Ectodermal cell (in vitro differentiated cells): Measurements from ENCODE around the gene TMEM91.

Source experiments
- H3K27ac ChIP-seq: 2 replicates; pipeline ENCODE4 v1.7.0; 2013; ENCODE audit warnings: mild to moderate bottlenecking, low read depth, low read length; ENCODE audit not compliant: insufficient read depth, poor library complexity, severe bottlenecking
- H3K27me3 ChIP-seq: 2 replicates; pipeline ENCODE4 v1.7.0; 2013; ENCODE audit warnings: mild to moderate bottlenecking, low read length; ENCODE audit not compliant: insufficient read depth, control insufficient read depth, poor library complexity, severe bottlenecking
- H3K36me3 ChIP-seq: one replicate; pipeline ENCODE4 v1.7.0; 2013; ENCODE audit warnings: low read length; ENCODE audit not compliant: control insufficient read depth, insufficient read depth
- H3K4me1 ChIP-seq: one replicate; pipeline ENCODE4 v1.7.0; 2013; ENCODE audit warnings: low read length; ENCODE audit not compliant: control insufficient read depth, insufficient read depth
- H3K4me3 ChIP-seq: 2 replicates; pipeline ENCODE4 v1.7.0; 2013; ENCODE audit warnings: low read depth, low read length, control low read depth; ENCODE audit not compliant: insufficient read depth
- H3K9me3 ChIP-seq: 2 replicates; pipeline ENCODE4 v1.7.0; 2013; ENCODE audit warnings: mild to moderate bottlenecking, low read length, moderate library complexity; ENCODE audit not compliant: control insufficient read depth
- WGBS, 2 experiments: methylation state at CpG; one replicate each; pipeline ENCODE4 v1.1.7; 2013; ENCODE audit warnings: missing lambda C conversion rate in 2 of 2; 5-methylcytosine and 5-hydroxymethylcytosine counted together

TMEM91 gene

DNA sequence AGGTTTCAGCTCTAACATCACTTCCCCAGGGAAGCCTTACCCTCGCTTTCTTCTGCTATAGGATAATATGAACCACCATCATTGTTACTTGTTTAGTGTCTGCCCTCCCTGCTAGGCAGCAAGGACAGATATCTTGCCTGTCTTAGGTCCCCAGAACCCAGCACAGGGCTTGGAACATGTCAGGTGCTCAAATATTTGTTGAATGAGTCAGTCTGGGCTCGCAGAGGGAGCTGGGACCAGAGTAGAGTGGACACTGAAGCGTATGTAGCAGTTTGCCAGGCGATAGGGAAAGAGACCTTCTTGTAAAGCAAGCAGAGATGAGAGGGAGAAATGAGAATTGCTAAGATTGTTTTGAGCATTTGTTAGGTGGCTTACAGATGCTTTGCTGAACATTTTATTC, 33.0 kb downstream of the TMEM91 start:
- H3K4me3 ChIP-seq, result no peak overlapping the region
- H3K36me3 ChIP-seq, result peaks cover 5% of the 10 kb centered on the region
- no peaks in the 10 kb centered on the region for H3K27me3 ChIP-seq
- H3K4me1 ChIP-seq, result peaks cover 5% of the 10 kb centered on the region
- WGBS, 2 experiments, result 80 to 81% methylated on average over 4 of the region's 4 CpGs
- no peaks in the 10 kb centered on the region for H3K9me3 ChIP-seq
- no peak overlapping the region for H3K27ac ChIP-seq

- Histone ChIP-seq H3K27me3 (no peaks in the 10 kb centered on the region), H3K36me3 (peaks cover 5% of the 10 kb centered on the region), H3K4me3 (no peak overlapping the region), H3K27ac (no peak overlapping the region), H3K4me1 (peaks cover 5% of the 10 kb centered on the region), H3K9me3 (no peaks in the 10 kb centered on the region)
- WGBS, 2 experiments, result 95 to 96% methylated on average over 23 of the region's 23 CpGs
Observed at GRCh38 chr19:41410336-41411054, 34.2 kb downstream of the TMEM91 start.

DNA sequence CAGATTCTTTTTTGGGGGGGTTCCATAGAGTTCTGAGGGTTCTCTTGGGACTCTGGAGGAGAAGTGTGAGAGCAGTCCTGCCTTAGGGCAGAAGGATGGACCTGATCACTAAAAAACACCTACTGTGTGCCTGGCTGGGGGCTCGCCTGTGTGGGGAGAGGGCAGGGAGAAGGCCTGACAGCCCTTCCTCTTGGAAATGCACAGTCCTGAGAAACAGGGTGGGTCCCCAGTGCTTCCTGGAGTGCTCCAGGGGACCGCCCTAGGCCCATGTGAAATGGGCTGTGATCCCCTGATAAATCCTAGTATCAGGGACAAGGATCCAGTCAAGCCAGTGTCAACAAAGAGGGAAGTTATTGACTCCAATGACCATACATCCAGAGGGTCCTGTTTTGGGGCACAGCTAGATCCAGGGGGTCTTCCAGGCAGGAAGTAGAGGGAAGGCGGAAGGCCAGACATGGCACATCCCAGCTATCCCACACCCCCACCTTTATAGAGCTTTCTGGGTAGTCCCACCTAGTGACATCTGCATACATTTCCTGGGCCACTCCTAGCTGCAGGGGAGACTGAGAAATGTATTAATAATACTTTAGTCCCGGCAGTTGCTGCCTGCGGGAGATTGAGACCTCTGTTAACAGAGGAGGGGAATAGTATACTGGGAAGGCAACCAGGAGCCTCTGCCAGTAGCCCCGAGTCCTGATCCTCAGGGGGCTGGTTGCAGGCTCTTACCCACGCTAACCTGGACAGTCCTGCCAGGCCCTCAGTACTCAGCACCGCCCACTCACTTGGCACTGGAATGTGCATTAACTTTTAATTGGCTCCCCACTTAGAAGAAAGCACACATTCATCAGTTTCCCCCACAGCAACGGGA, 35.0 kb downstream of the TMEM91 start:
- WGBS, 2 experiments, result 82 to 84% methylated on average over 9 of the region's 9 CpGs
- Histone ChIP-seq H3K27ac (no peak overlapping the region), H3K36me3 (peaks cover 5% of the 10 kb centered on the region), H3K4me3 (no peak overlapping the region), H3K9me3 (no peaks in the 10 kb centered on the region), H3K4me1 (peaks cover 5% of the 10 kb centered on the region), H3K27me3 (no peaks in the 10 kb centered on the region)

DNA sequence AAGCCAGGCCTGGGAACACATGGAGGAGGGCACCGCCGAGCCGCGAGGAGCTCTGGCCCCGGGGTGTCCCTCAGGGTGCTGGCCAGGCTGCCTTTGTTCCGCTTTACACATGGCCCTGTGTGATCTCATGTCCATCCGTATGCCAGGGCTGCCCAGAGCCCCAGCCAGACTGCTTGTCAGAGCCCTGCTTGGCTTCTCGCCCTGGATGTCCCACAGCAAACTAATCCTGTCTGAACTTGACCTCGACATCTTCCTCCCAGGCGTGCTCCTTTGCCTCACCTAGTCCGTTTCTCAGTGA, 35.6 kb downstream of the TMEM91 start:
- WGBS, 2 experiments, result 86% methylated on average over 11 of the region's 11 CpGs
- H3K4me1 ChIP-seq, result peaks cover 4% of the 10 kb centered on the region
- H3K36me3 ChIP-seq, result peaks cover 5% of the 10 kb centered on the region
- no peak overlapping the region for H3K4me3 ChIP-seq
- no peak overlapping the region for H3K27ac ChIP-seq
- no peaks in the 10 kb centered on the region for H3K27me3 ChIP-seq
- no peaks in the 10 kb centered on the region for H3K9me3 ChIP-seq

DNA sequence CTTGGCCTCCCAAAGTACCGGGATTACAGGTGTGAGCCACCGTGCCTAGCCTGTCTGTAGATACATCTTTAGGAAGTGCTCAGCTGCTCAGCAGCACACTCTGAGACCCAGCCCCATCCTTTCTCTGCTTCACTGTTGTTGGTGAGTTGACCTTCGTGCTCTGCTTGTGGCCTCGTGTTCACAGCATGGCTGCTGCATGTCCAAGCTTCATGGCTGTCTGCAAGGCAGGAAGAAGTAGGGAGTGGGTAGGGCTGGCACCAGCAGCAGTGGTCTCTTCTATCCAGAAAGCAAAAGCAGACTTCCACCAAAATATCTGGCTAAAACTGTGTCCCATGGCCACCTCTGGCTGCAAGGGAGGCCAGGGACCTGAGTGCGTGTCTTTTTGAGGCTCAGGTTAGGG, 36.6 kb downstream of the TMEM91 start:
- peaks cover 5% of the 10 kb centered on the region for H3K36me3 ChIP-seq
- H3K27me3 ChIP-seq, result no peaks in the 10 kb centered on the region
- no peak overlapping the region for H3K4me3 ChIP-seq
- 92 to 95% methylated on average over 5 of the region's 5 CpGs for WGBS, 2 experiments
- H3K4me1 ChIP-seq, result no peaks in the 10 kb centered on the region
- no peaks in the 10 kb centered on the region for H3K9me3 ChIP-seq
- no peak overlapping the region for H3K27ac ChIP-seq

DNA sequence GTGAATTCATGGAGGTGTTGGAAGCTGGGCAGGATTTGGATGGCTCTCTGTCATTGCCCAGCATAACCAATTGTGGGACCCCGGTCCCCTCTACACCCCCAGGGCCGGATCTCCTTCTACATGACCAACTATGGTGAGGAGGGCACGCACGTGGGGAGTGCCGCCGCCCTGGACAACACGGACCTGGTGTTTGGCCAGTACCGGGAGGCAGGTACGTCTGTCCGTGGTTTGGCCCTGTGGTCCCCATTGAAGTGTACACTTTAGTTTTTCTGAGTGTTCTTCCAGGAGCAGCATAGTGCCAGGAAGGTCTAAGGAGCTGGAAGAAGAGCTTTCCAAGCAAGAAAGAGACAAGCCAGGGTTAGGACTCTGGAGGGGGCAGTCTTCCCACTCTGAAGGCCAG, 37.6 kb downstream of the TMEM91 start:
- H3K9me3 ChIP-seq, result no peaks in the 10 kb centered on the region
- H3K4me1 ChIP-seq, result no peaks in the 10 kb centered on the region
- H3K27ac ChIP-seq, result no peak overlapping the region
- WGBS, 2 experiments, result 95% methylated on average over 10 of the region's 10 CpGs
- no peaks in the 10 kb centered on the region for H3K27me3 ChIP-seq
- no peak overlapping the region for H3K4me3 ChIP-seq
- H3K36me3 ChIP-seq, result peaks cover 7% of the 10 kb centered on the region

DNA sequence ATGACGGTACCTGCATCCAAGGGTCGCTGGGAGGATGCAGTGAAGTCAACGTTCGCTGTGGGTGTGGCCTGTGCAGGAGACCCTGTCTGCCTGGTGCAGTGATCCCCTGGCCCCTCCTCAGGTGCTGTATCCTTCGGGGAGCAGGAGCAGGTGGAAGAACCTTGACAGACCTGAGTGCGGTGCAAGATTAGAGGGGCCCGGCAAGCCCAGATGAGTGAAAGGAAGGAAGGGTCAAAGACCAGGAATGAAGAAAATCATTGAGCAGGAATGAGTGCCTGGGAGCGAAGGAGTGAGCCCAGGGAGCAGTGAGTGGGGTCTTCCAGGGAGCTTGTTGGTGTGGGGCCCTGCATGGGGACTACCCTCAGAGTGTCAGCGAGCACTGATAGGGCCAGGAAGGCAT, 38.1 kb downstream of the TMEM91 start:
- Histone ChIP-seq H3K36me3 (peaks cover 10% of the 10 kb centered on the region), H3K4me3 (no peak overlapping the region), H3K9me3 (no peaks in the 10 kb centered on the region), H3K4me1 (no peaks in the 10 kb centered on the region), H3K27ac (no peak overlapping the region), H3K27me3 (no peaks in the 10 kb centered on the region)
- WGBS, 2 experiments, result 94% methylated on average over 9 of the region's 9 CpGs

DNA sequence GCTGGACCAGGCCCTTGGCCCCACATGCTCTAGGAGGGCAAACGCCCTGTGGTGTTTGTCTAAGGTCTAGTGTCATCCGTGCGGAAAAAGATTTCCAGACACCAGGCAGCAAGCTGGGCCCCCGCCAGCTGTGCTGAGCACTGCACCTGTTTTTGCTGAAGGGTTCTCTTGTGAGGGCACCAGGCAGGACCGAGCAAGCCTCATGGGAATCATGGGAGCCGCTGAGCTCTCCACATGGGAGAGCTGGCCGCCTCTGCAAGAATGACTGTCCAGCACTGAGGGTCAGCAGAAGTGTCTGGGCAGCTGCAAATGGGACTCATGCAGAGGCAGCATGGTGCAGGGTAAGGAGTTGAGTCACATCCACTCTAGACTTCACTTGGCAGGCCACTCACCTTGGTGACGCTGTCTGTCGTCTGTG, 38.8 kb downstream of the TMEM91 start:
- Histone ChIP-seq H3K4me1 (no peaks in the 10 kb centered on the region), H3K4me3 (no peak overlapping the region), H3K9me3 (no peaks in the 10 kb centered on the region), H3K36me3 (peaks cover 10% of the 10 kb centered on the region), H3K27me3 (no peaks in the 10 kb centered on the region), H3K27ac (no peak overlapping the region)
- 95% methylated on average over 9 of the region's 9 CpGs for WGBS, 2 experiments

DNA sequence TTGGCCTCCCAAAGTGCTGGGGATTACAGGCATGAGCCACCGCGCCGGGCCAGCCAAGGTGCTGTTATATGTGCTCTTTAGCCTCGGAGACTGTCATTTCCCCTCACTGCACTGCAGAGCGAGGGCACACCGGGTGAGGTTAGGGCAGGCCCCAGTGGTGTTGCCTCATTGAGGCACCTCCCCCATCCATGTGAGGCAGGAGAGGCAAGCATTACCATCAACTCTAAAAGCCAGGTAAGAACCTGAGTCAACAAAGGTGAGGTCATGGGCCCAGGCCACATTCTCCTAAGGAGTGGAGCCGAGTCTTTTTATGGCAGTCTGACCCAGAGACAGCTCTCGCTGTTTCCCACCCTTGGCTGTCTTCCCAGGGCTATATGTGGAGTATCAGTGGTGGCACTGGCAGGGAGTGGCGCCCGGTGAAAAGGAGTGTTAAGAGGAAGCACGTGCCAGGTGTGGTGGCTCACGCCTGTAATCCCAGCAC, 39.9 kb downstream of the TMEM91 start:
- peaks cover 10% of the 10 kb centered on the region for H3K36me3 ChIP-seq
- no peaks in the 10 kb centered on the region for H3K9me3 ChIP-seq
- H3K27ac ChIP-seq, result no peak overlapping the region
- H3K4me3 ChIP-seq, result no peak overlapping the region
- WGBS, 2 experiments, result 95 to 96% methylated on average over 12 of the region's 12 CpGs
- H3K27me3 ChIP-seq, result no peaks in the 10 kb centered on the region
- H3K4me1 ChIP-seq, result no peaks in the 10 kb centered on the region

DNA sequence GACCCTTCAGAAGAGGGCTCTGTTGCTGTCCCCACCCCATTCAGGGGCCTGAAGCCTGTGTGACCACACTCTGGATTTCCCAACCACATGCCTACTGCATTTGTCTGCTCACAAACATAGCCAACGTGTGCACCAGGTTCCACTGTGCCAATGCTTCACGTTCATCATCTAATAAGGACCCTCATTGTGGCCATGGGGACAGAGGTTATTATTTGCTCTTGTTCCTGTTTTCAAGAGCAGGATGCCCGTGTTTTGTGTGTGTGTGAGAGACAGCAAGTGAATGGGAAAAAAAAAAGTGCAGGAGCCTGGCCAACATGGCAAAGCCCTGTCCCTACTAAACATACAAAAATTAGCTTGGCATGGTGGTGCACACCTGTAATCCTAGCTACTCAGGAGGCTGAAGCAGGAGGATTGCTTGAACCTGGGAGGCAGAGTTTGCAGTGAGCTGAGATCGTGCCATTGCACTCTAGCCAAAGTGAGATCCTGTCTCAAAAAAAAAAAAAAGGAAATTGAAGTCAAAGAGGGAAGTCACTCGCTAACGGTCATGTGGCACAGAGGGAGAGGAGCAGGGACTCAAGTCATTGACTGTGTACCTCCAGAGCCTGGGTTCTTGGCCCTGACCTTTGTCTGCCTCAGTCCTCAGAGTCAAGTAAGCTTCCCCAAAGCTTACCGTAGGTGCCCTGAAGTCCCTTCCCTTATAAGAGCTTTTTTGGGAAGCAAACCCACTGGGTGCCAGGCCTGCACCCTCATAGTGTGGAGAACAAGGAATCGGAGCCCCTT, 44.0 kb downstream of the TMEM91 start:
- no peaks in the 10 kb centered on the region for H3K27me3 ChIP-seq
- no peaks in the 10 kb centered on the region for H3K9me3 ChIP-seq
- no peak overlapping the region for H3K27ac ChIP-seq
- H3K4me1 ChIP-seq, result no peaks in the 10 kb centered on the region
- peaks cover 10% of the 10 kb centered on the region for H3K36me3 ChIP-seq
- no peak overlapping the region for H3K4me3 ChIP-seq
- 90 to 94% methylated on average over 8 of the region's 8 CpGs for WGBS, 2 experiments
